Testis (tissue), 2 donors: ENCODE data around the gene MZB1.

ENCODE experiments used
- CTCF ChIP-seq, 3 experiments: fragments of 450-650 bp in 2 of 3; fragments of 200-600 bp in 1 of 3; sonication (generic) in 1 of 3; IDR thresholded peaks; one replicate each; pipeline ENCODE4 v1.5.1; 2016 to 2019; ENCODE audit warnings: antibody characterized with exemption in 3 of 3, mild to moderate bottlenecking in 2 of 3, moderate library complexity in 1 of 3
- POLR2A ChIP-seq: fragments of 450-650 bp; IDR thresholded peaks from one replicate; pipeline ENCODE4 v1.6.1; 2017; ENCODE audit warnings: antibody characterized with exemption, mild to moderate bottlenecking, moderate library complexity

GRCh38 chr5:139431706-139432105, 42.0 kb upstream of the MZB1 start:
- no peak for TF ChIP-seq CTCF (IDR thresholded peaks at IDR 0.05)
- no peak for TF ChIP-seq POLR2A
